Kidney (tissue), 14 donors: ENCODE measurements around the gene SYT1. TPM values are rescaled to one million over a fixed set of nuclear protein-coding genes. Genes with fewer than 3 reads are reported as not detected.

Experiments used
- DNase-seq, 5 donors: peaks; one replicate each; pipeline ENCODE4 v3.0.0-alpha.2; 2013 to 2020
- FAIRE-seq: peaks from 2 replicates; lab custom pipeline; 2012; peaks lifted over from hg19 to GRCh38; lab: Jason Lieb, UNC
- H3K27ac ChIP-seq, 2 donors: one replicate each; pipeline ENCODE4 v1.7.0; 2013; ENCODE audit warnings: low read depth in 2 of 2, low read length in 2 of 2, inconsistent platforms in 1 of 2
- H3K27me3 ChIP-seq: one replicate; pipeline ENCODE4 v1.7.1; 2013; ENCODE audit warnings: low read length, inconsistent platforms; ENCODE audit not compliant: control insufficient read depth, insufficient read depth
- H3K36me3 ChIP-seq, 3 donors: one replicate each; pipeline versions ENCODE4 v1.7.0 to v1.7.1; 2013; ENCODE audit warnings: low read length in 3 of 3, control low read depth in 1 of 3, inconsistent platforms in 1 of 3; ENCODE audit not compliant: insufficient read depth in 3 of 3, control insufficient read depth in 2 of 3
- H3K4me1 ChIP-seq, 3 donors: one replicate each; pipeline versions ENCODE4 v1.7.0 to v1.7.1; 2013; ENCODE audit warnings: low read length in 3 of 3, inconsistent platforms in 1 of 3, low read depth in 1 of 3; ENCODE audit not compliant: control insufficient read depth in 2 of 3, insufficient read depth in 2 of 3
- H3K4me3 ChIP-seq, 3 donors: one replicate each; pipeline versions ENCODE4 v1.7.0 to v1.8.1; 2013; ENCODE audit warnings: low read length in 3 of 3, control low read depth in 1 of 3, inconsistent platforms in 1 of 3
- H3K9ac ChIP-seq, 3 donors: one replicate each; pipeline versions ENCODE4 v1.7.0 to v1.7.1; 2013; ENCODE audit warnings: low read length in 3 of 3, control low read depth in 1 of 3, inconsistent platforms in 1 of 3
- H3K9me3 ChIP-seq, 3 donors: one replicate each; pipeline versions ENCODE4 v1.7.0 to v1.7.1; 2013; ENCODE audit warnings: low read length in 3 of 3, control low read depth in 1 of 3, inconsistent platforms in 1 of 3; ENCODE audit not compliant: control insufficient read depth in 2 of 3, insufficient read depth in 1 of 3
- CTCF ChIP-seq: IDR thresholded peaks from 3 replicates; pipeline ENCODE4 v1.5.1; 2012; ENCODE audit warnings: mild to moderate bottlenecking, moderate library complexity, borderline replicate concordance; ENCODE audit not compliant: insufficient read depth; ENCODE audit errors: extremely low read depth
- intact Hi-C: fragments of 100-400 bp; cut with DNase I; formaldehyde crosslinking; loops from one replicate; pipeline ENCODE4 v1.11.1; 2022
- polyA plus RNA-seq: library from polyadenylated mRNA; stranded (reverse); fragments of 350-450 nt; fragmentation: Illumina TruSeq; extraction: RNeasy Lipid Tissue Mini Kit (QIAGEN cat#74804); gene quantifications from one replicate; pipeline ENCODE4 v1.2.3, GENCODE V29; 2014; ENCODE audit warnings: low read depth, low replicate concordance; ENCODE audit not compliant: insufficient read depth
- total RNA-seq: library from RNA; stranded (reverse); fragmentation: NEBNext Ultra II Directional; extraction: Animal tissue kit (Norgen Biotek cat#: 25700); gene quantifications from one replicate; pipeline ENCODE4 v1.2.1, GENCODE V29; 2021
- donor health status: control.
- donor health status: control.
- donor health status: control.
- donor health status: control.
- donor health status: control.
- donor health status: DM: yes; HTN: yes; CAD: no.
- donor health status: Normal renal cell carcinoma (clear cell type).

The SYT1 gene
- total and polyA plus RNA-seq, 2 donors from 2014 or later: 0.69 to 1.2 TPM

DNA sequence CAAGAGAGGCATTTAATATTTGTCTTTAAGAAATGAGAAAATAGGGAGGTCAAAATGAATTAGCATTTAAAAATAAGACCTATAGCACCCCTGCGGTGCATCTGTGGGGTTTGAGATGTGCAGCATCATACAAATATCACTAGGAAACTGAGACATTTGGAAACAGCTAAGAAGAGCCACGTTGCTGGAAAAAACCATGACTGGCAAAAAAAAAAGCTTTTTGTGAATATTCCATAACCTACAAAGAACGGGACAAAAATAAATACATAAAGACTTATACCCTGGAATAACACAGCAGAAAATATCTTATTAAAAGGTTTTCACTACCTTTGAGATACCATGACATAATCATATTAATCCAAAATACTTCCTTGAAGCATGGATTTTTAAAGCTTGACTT lies 460.0 kb downstream of the SYT1 start:
- intact Hi-C loops: no loop called here

DNA sequence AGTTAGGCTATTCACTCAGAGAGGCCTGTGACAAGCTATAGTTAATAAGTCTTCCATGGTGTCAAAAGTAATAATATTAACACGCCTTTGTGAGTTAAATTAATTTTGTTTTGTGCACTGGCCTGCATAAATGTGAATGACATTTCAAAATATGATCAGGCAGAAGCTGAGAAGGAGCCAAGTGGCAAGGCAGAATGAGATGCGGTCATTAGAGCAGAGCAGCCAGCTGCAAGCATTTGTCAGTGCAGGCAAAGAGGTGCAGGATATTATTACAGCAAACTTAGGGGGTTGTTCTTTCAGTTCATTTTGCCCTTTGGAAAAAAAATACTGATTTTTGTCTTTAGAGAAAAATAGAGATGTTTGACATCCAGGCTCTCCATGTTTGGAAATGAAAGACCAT lies 461.6 kb downstream of the SYT1 start:
- intact Hi-C loops: no loop called here
- Histone ChIP-seq H3K27ac (no peak overlapping the region), H3K9ac (no peak overlapping the region), H3K4me3 (no peak overlapping the region), H3K4me1 (no peaks in the 10 kb centered on the region), H3K27me3 (no peaks in the 10 kb centered on the region), H3K36me3 (no peaks in the 10 kb centered on the region), H3K9me3 (no peaks in the 10 kb centered on the region)
- no peak for FAIRE-seq
- no peak for TF ChIP-seq CTCF
- peak in 1 of 5 donors; percentile 10 for DNase-seq

More for the DNA sequence above, 460.0 kb downstream of the SYT1 start:
- FAIRE-seq: no peak
- H3K9ac ChIP-seq: no peak overlapping the region
- H3K27me3 ChIP-seq: no peaks in the 10 kb centered on the region
- no peak overlapping the region for H3K4me3 ChIP-seq
- TF ChIP-seq CTCF: no peak
- no peaks in the 10 kb centered on the region for H3K9me3 ChIP-seq
- H3K36me3 ChIP-seq: no peaks in the 10 kb centered on the region
- H3K4me1 ChIP-seq: no peaks in the 10 kb centered on the region
- H3K27ac ChIP-seq: no peak overlapping the region
- DNase-seq: no peak

GRCh38 chr12:79326663-79327062 lies 462.1 kb downstream of the SYT1 start:
- intact Hi-C loops: no loop called here
- no peak for TF ChIP-seq CTCF
- DNase-seq: no peak

DNA sequence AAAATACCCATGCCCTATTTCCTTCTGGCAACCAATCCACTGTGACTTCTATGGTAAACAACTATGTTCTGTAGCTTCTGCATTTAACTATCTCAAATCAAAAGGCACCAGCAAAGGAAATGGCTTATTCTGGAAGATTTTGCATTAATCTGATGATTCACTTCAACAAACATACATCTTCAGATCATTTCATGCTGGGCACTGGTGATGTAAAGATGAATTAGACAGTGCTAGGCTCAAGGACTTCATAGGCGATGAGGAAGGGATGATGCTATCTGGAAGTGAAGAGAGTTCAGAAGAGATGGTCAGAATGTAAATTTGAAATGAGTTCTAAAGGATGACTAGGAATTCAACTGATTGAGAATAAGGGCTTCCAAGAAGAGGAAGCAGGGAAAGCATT lies 462.9 kb downstream of the SYT1 start:
- no peak for TF ChIP-seq CTCF
- no peak overlapping the region for H3K4me3 ChIP-seq
- no peak overlapping the region for H3K9ac ChIP-seq
- no peaks in the 10 kb centered on the region for H3K4me1 ChIP-seq
- intact Hi-C loops: no loop called here
- no peaks in the 10 kb centered on the region for H3K9me3 ChIP-seq
- FAIRE-seq: no peak
- no peak for DNase-seq
- H3K36me3 ChIP-seq: no peaks in the 10 kb centered on the region
- no peaks in the 10 kb centered on the region for H3K27me3 ChIP-seq
- H3K27ac ChIP-seq: no peak overlapping the region

More at GRCh38 chr12:79326663-79327062, 462.1 kb downstream of the SYT1 start:
- Histone ChIP-seq H3K27ac (no peak overlapping the region), H3K9me3 (no peaks in the 10 kb centered on the region), H3K36me3 (no peaks in the 10 kb centered on the region), H3K4me1 (no peaks in the 10 kb centered on the region), H3K27me3 (no peaks in the 10 kb centered on the region), H3K4me3 (no peak overlapping the region), H3K9ac (no peak overlapping the region)
- no peak for FAIRE-seq
